GM12878 (cell line): ENCODE data around the gene SORBS1. TPM values are rescaled to one million over a fixed set of nuclear protein-coding genes. Genes with fewer than 3 reads are reported as not detected.

Experiments
- ATAC-seq: fragments of 200-7000 bp; cut with Tn5 transposase; 3 replicates; pipeline ENCODE4 v1.9.1; 2020; ENCODE audit warnings: mild to moderate bottlenecking, moderate library complexity
- BruUV-seq: library from RNA; stranded (reverse); fragments of 400-500 nt; replicated peaks from 2 replicates; lab custom pipeline; 2021; lab: Mats Ljungman, UMichigan
- CTCF ChIA-PET: fragments of 300-600 bp; sonication (Branson Sonifier 250); formaldehyde crosslinking; extraction: SDS; loops from one replicate; lab custom pipeline; 2021; ENCODE audit warnings: inconsistent platforms; lab: Yijun Ruan, JAX
- POLR2A ChIA-PET: fragments of 350-600 bp; formaldehyde crosslinking; extraction: SDS; loops from one replicate; lab custom pipeline; 2021; ENCODE audit warnings: inconsistent platforms; lab: Charles Lee
- RAD21 ChIA-PET: fragments of 300-600 bp; sonication (Branson Sonifier 250); formaldehyde crosslinking; loops from one replicate; lab custom pipeline; 2023; ENCODE audit warnings: antibody characterized with exemption; ENCODE audit not compliant: unreplicated experiment; lab: Charles Lee
- SMC1A ChIA-PET: fragments of 300-600 bp; sonication (Branson Sonifier 250); formaldehyde crosslinking; loops from one replicate; lab custom pipeline; 2023; ENCODE audit not compliant: unreplicated experiment, uncharacterized antibody; lab: Charles Lee
- DNase-seq: peaks from one replicate; pipeline ENCODE4 v3.0.0-alpha.2; 2011; ENCODE audit warnings: low read depth, low spot score
- FAIRE-seq: peaks from 3 replicates; lab custom pipeline; 2011; peaks lifted over from hg19 to GRCh38; lab: Jason Lieb, UNC
- H2AFZ ChIP-seq: 2 replicates; pipeline ENCODE4 v1.6.0; 2011; ENCODE audit warnings: low read depth, low read length, control low read depth; ENCODE audit not compliant: control insufficient read depth
- H3K27ac ChIP-seq: 2 replicates; pipeline ENCODE4 v1.5.1; 2011; ENCODE audit warnings: control low read depth; ENCODE audit not compliant: control insufficient read depth, insufficient read depth
- H3K27me3 ChIP-seq, 2 experiments: replicated peaks in 1 of 2; 2 replicates each; pipeline versions ENCODE4 v1.6.0 to v1.6.1; 2011; ENCODE audit warnings: low read length in 1 of 2; ENCODE audit not compliant: control insufficient read depth in 2 of 2, insufficient read depth in 2 of 2
- H3K36me3 ChIP-seq, 2 experiments: 2 replicates each; pipeline ENCODE4 v1.5.1; 2011; ENCODE audit warnings: low read length in 1 of 2; ENCODE audit not compliant: control insufficient read depth in 2 of 2, insufficient read depth in 2 of 2
- H3K4me1 ChIP-seq: 2 replicates; pipeline ENCODE4 v1.6.1; 2011; ENCODE audit warnings: mild to moderate bottlenecking, low read length, moderate library complexity, mixed read lengths; ENCODE audit not compliant: control insufficient read depth, insufficient read depth
- H3K4me2 ChIP-seq: 2 replicates; pipeline ENCODE4 v1.6.0; 2011; ENCODE audit warnings: control low read depth; ENCODE audit not compliant: control insufficient read depth, insufficient read depth
- H3K4me3 ChIP-seq: fragments of 200-600 bp; sonication (generic); 2 replicates; pipeline ENCODE4 v1.5.1; 2016
- H3K79me2 ChIP-seq: 2 replicates; pipeline ENCODE4 v1.6.0; 2011; ENCODE audit warnings: low read length; ENCODE audit not compliant: control insufficient read depth, insufficient read depth
- H3K9ac ChIP-seq: 2 replicates; pipeline ENCODE4 v1.8.0; 2011; ENCODE audit warnings: low read length, control low read depth, mixed read lengths; ENCODE audit not compliant: control insufficient read depth, insufficient read depth
- H3K9me3 ChIP-seq: replicated peaks from 3 replicates; pipeline ENCODE4 v1.5.1; 2011; ENCODE audit warnings: mild to moderate bottlenecking, low read length; ENCODE audit not compliant: control insufficient read depth, insufficient read depth
- H4K20me1 ChIP-seq: 2 replicates; pipeline ENCODE4 v1.6.0; 2011; ENCODE audit not compliant: control insufficient read depth, insufficient read depth
- BRCA1 ChIP-seq: IDR thresholded peaks from 2 replicates; pipeline ENCODE4 v1.6.1; 2011; ENCODE audit warnings: low read depth, low read length, improper control_type of control experiment
- HCFC1 ChIP-seq: fragments of 150-350 bp; IDR thresholded peaks from 2 replicates; pipeline ENCODE4 v1.6.1; 2014; ENCODE audit warnings: low read length
- HDAC2 ChIP-seq: fragments of 200-600 bp; sonication (generic); IDR thresholded peaks from 2 replicates; pipeline ENCODE4 v1.6.1; 2017
- HDAC6 ChIP-seq: fragments of 200-600 bp; sonication (generic); IDR thresholded peaks from one replicate; pipeline ENCODE4 v1.8.0; 2017; ENCODE audit warnings: antibody characterized with exemption; ENCODE audit not compliant: unreplicated experiment
- STAT3 ChIP-seq: IDR thresholded peaks from 2 replicates; pipeline ENCODE4 v1.6.1; 2011; ENCODE audit warnings: low read depth, low read length, improper control_type of control experiment
- ZBED1 ChIP-seq: IDR thresholded peaks from 2 replicates; pipeline ENCODE4 v1.6.1; 2016; ENCODE audit warnings: borderline replicate concordance
- WGBS: methylation state at CpG from one replicate; pipeline ENCODE4 v1.1.6; 2016; ENCODE audit warnings: low lambda C conversion rate; ENCODE audit not compliant: insufficient replicate concordance, insufficient coverage; ENCODE audit errors: missing lambda C conversion rate; 5-methylcytosine and 5-hydroxymethylcytosine counted together
- in situ Hi-C: fragments of 300-500 bp; cut with MboI; formaldehyde crosslinking; loops from 9 replicates; pipeline ENCODE4 v1.14.3; 2018; ENCODE audit warnings: mixed read lengths
- intact Hi-C: fragments of 100-400 bp; cut with micrococcal nuclease; formaldehyde crosslinking; loops from one replicate; pipeline ENCODE4 v1.14.2; 2022; ENCODE audit not compliant: unreplicated experiment
- polyA plus RNA-seq, 11 experiments: library from polyadenylated mRNA; depleted of rRNA in 4 of 11; unstranded in 6 of 11; stranded (reverse) in 5 of 11; fragments of >200 nt; fragmentation: Nextera tagmentation in 4 of 11; fragmentation: Illumina TruSeq in 1 of 11; extraction: Ambion mirVana in 4 of 11; extraction: Trizol in 1 of 11; gene quantifications; 1 replicate in 1 of 11; 2 replicates in 10 of 11; pipeline versions ENCODE4 v1.2.1 to v1.2.3, GENCODE V29; 2011 to 2016; ENCODE audit warnings: inconsistent platforms in 2 of 11, missing spikeins in 2 of 11, low read depth in 1 of 11
- total RNA-seq, 4 experiments: library from RNA; depleted of rRNA in 3 of 4; stranded (reverse); fragments of >200 nt in 3 of 4; fragmentation: Illumina TruSeq in 1 of 4; extraction: Trizol in 1 of 4; gene quantifications; 2 replicates each; pipeline versions ENCODE4 v1.2.1 to v1.2.3, GENCODE V29; 2013 to 2021
- TF ChIP-seq, protein P1 (sequence below): fragments of 450-650 bp; IDR thresholded peaks from 2 replicates; pipeline ENCODE4 v1.6.1; 2017; ENCODE audit warnings: mild to moderate bottlenecking, moderate library complexity
- TF ChIP-seq, protein P2 (sequence below): fragments of 450-650 bp; IDR thresholded peaks from 2 replicates; pipeline ENCODE4 v1.6.1; 2018; ENCODE audit warnings: borderline replicate concordance, mild to moderate bottlenecking; ENCODE audit not compliant: partially characterized antibody
- TF ChIP-seq, protein P3 (sequence below): fragments of 450-650 bp; IDR thresholded peaks from 2 replicates; pipeline ENCODE4 v1.6.1; 2017; ENCODE audit warnings: mild to moderate bottlenecking
- TF ChIP-seq, protein P4 (sequence below): fragments of 450-650 bp; IDR thresholded peaks from 2 replicates; pipeline ENCODE4 v1.6.1; 2017; ENCODE audit warnings: mild to moderate bottlenecking, low read depth, inconsistent platforms; ENCODE audit not compliant: poor library complexity, severe bottlenecking

SORBS1 gene
- total and polyA plus RNA-seq, 10 of the 15 experiments (the other 5 are each of a cell fraction or from before 2014, with no cell fraction given): 0.13 to 0.75 (median 0.39) TPM

DNA sequence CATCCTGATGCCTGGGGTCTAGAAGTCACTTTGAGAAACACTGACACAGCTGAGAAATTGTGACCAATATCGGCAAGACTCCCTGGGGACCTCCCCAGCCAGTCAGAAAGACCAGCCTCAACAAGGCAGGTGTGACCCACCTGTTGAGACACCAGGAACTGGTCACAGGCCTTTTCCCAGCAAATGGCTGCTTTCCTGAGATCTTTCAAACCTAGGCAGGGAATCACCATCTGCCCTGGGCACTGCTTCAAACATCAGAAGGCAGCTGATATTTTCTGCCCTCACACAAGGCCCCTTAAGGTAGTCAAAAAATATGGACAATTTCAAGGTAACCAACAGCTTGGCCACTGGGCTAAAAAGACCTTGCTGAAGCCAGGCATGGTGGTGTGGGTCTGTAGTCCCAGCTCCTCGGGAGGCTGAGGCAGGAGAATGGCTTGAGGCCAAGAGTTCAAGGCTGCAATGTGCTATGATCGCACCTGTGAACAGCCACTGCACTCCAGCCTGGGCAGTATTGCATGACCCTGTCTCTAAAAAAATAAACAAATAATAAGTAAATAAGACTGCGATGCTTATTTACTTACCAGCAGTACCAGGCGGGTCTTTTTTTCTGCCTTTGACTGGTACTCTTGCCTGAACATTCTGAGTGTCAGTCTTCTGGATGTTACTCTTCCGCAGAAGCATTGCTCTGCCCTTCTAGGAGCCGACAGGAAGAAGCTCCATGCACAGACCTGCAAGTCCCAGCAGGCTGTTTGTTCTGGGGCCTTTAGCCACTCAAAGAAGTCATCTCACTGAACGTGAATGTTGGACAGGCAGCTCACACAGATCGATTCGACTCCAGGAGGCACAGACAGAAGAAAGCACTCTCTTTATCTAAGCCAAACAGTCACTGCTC is 59.7 kb downstream of the SORBS1 start (continued):
- TF ChIP-seq, protein P1, sequence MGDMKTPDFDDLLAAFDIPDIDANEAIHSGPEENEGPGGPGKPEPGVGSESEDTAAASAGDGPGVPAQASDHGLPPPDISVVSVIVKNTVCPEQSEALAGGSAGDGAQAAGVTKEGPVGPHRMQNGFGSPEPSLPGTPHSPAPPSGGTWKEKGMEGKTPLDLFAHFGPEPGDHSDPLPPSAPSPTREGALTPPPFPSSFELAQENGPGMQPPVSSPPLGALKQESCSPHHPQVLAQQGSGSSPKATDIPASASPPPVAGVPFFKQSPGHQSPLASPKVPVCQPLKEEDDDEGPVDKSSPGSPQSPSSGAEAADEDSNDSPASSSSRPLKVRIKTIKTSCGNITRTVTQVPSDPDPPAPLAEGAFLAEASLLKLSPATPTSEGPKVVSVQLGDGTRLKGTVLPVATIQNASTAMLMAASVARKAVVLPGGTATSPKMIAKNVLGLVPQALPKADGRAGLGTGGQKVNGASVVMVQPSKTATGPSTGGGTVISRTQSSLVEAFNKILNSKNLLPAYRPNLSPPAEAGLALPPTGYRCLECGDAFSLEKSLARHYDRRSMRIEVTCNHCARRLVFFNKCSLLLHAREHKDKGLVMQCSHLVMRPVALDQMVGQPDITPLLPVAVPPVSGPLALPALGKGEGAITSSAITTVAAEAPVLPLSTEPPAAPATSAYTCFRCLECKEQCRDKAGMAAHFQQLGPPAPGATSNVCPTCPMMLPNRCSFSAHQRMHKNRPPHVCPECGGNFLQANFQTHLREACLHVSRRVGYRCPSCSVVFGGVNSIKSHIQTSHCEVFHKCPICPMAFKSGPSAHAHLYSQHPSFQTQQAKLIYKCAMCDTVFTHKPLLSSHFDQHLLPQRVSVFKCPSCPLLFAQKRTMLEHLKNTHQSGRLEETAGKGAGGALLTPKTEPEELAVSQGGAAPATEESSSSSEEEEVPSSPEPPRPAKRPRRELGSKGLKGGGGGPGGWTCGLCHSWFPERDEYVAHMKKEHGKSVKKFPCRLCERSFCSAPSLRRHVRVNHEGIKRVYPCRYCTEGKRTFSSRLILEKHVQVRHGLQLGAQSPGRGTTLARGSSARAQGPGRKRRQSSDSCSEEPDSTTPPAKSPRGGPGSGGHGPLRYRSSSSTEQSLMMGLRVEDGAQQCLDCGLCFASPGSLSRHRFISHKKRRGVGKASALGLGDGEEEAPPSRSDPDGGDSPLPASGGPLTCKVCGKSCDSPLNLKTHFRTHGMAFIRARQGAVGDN: no peak
- TF ChIP-seq STAT3 (no peak), HCFC1 (no peak), BRCA1 (no peak)
- TF ChIP-seq, all 136 proteins: peak for 0

DNA sequence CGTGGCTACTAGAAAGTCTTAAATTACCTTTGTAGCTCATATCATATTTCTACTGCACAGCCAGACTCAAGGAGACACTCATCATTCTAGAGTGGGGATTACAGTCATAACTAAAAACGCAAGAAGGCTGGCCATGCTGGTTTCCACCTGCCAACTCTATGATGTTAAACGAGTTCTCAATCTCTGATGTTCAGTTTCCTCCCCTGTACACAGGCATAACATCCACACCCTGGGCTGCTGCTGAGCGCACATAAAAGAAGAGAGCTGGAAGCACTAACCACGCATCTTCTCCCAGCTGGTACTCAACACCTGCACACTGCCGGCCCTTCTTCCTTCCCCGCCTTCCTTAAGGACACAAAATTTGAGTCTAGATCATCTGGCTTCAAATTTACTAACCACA is 60.5 kb downstream of the SORBS1 start:
- no peak overlapping the region for H3K27ac ChIP-seq
- in situ Hi-C loops (no loop called here), intact Hi-C loops (no loop called here)
- H3K9ac ChIP-seq: no peak overlapping the region
- no peaks in the 10 kb centered on the region for H3K36me3 ChIP-seq
- RAD21 ChIA-PET: no interaction called here
- no peaks in the 10 kb centered on the region for H3K4me1 ChIP-seq
- H3K4me2 ChIP-seq: no peak overlapping the region
- no peak overlapping the region for H2AFZ ChIP-seq
- peaks cover 0 to 3% of the 10 kb centered on the region in 2 experiments; a peak in 1 of 4 replicates for H3K27me3 ChIP-seq
- 7% methylated on average over 7 of the region's 7 CpGs for WGBS
- no TSS peak for BruUV-seq
- FAIRE-seq (no peak), ATAC-seq (no peak), DNase-seq (no peak)
- SMC1A ChIA-PET: no interaction called here
- CTCF ChIA-PET: no interaction called here
- no peaks in the 10 kb centered on the region for H4K20me1 ChIP-seq
- POLR2A ChIA-PET: interaction anchor here (0.6 kb wide), 1 partner anchor 96 kb away, joined by 3 read pairs; no protein-coding TSS in a partner anchor
- no peak overlapping the region for H3K4me3 ChIP-seq
- no peaks in the 10 kb centered on the region for H3K79me2 ChIP-seq
- no peaks in the 10 kb centered on the region for H3K9me3 ChIP-seq
- no peak for TF ChIP-seq HDAC6
- TF ChIP-seq, protein P2, sequence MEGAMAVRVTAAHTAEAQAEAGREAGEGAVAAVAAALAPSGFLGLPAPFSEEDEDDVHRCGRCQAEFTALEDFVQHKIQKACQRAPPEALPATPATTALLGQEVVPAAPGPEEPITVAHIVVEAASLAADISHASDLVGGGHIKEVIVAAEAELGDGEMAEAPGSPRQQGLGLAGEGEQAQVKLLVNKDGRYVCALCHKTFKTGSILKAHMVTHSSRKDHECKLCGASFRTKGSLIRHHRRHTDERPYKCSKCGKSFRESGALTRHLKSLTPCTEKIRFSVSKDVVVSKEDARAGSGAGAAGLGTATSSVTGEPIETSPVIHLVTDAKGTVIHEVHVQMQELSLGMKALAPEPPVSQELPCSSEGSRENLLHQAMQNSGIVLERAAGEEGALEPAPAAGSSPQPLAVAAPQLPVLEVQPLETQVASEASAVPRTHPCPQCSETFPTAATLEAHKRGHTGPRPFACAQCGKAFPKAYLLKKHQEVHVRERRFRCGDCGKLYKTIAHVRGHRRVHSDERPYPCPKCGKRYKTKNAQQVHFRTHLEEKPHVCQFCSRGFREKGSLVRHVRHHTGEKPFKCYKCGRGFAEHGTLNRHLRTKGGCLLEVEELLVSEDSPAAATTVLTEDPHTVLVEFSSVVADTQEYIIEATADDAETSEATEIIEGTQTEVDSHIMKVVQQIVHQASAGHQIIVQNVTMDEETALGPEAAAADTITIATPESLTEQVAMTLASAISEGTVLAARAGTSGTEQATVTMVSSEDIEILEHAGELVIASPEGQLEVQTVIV: no peak
- no peak for TF ChIP-seq HDAC2
- no peak for TF ChIP-seq ZBED1
- TF ChIP-seq, protein P3, sequence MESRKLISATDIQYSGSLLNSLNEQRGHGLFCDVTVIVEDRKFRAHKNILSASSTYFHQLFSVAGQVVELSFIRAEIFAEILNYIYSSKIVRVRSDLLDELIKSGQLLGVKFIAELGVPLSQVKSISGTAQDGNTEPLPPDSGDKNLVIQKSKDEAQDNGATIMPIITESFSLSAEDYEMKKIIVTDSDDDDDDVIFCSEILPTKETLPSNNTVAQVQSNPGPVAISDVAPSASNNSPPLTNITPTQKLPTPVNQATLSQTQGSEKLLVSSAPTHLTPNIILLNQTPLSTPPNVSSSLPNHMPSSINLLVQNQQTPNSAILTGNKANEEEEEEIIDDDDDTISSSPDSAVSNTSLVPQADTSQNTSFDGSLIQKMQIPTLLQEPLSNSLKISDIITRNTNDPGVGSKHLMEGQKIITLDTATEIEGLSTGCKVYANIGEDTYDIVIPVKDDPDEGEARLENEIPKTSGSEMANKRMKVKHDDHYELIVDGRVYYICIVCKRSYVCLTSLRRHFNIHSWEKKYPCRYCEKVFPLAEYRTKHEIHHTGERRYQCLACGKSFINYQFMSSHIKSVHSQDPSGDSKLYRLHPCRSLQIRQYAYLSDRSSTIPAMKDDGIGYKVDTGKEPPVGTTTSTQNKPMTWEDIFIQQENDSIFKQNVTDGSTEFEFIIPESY: no peak
- TF ChIP-seq, protein P4, sequence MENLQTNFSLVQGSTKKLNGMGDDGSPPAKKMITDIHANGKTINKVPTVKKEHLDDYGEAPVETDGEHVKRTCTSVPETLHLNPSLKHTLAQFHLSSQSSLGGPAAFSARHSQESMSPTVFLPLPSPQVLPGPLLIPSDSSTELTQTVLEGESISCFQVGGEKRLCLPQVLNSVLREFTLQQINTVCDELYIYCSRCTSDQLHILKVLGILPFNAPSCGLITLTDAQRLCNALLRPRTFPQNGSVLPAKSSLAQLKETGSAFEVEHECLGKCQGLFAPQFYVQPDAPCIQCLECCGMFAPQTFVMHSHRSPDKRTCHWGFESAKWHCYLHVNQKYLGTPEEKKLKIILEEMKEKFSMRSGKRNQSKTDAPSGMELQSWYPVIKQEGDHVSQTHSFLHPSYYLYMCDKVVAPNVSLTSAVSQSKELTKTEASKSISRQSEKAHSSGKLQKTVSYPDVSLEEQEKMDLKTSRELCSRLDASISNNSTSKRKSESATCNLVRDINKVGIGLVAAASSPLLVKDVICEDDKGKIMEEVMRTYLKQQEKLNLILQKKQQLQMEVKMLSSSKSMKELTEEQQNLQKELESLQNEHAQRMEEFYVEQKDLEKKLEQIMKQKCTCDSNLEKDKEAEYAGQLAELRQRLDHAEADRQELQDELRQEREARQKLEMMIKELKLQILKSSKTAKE: no peak
